Left hindlimb (tissue), 1 donor: Measurements from ENCODE around the gene NAP1L3.

Experiments used
- DNase-seq: peaks from one replicate; pipeline ENCODE4 v3.0.0-alpha.2; 2018

Gene NAP1L3, protein sequence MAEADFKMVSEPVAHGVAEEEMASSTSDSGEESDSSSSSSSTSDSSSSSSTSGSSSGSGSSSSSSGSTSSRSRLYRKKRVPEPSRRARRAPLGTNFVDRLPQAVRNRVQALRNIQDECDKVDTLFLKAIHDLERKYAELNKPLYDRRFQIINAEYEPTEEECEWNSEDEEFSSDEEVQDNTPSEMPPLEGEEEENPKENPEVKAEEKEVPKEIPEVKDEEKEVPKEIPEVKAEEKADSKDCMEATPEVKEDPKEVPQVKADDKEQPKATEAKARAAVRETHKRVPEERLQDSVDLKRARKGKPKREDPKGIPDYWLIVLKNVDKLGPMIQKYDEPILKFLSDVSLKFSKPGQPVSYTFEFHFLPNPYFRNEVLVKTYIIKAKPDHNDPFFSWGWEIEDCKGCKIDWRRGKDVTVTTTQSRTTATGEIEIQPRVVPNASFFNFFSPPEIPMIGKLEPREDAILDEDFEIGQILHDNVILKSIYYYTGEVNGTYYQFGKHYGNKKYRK

DNA sequence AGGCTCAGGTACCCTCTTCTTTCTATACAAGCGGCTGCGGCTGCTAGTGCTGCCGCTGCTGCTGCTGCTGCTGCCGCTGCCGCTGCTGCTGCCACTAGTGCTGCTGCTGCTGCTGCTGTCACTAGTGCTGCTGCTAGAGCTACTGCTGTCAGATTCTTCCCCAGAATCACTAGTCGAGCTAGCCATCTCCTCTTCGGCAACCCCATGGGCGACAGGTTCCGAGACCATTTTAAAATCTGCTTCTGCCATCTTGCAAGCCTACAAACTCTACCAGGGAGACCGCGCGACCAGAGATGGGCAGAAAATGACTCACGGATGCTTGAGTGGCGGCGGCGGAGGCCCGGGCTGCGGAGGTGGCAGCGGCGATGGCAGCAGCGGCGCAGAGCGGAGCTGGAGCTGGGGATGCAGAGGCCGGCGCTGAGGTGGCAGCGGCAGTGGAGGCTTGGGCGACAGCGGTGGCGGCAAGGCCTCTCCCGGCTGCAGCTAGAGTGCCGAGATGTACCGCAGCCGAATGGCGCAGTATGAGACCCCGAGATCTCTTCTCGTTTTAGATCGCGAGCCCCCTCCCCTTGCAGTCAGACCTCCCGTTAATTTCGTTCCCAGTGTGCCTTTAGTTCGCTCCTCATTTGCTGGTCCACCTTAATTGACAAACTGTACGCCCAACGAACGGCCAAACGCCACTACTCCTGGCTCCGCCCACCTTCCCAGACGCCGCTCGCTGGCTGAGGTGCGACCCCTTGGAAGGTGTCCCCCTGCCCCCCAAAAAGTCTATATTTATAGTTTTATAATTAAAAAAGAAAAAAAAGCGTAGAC, at the start of gene NAP1L3:
TSS of gene NAP1L3 (minus strand) at position 523 of the 813 bp plus-strand sequence. CDS start at position 249, 274 bp downstream.
- peak; percentile 86 for DNase-seq

DNA sequence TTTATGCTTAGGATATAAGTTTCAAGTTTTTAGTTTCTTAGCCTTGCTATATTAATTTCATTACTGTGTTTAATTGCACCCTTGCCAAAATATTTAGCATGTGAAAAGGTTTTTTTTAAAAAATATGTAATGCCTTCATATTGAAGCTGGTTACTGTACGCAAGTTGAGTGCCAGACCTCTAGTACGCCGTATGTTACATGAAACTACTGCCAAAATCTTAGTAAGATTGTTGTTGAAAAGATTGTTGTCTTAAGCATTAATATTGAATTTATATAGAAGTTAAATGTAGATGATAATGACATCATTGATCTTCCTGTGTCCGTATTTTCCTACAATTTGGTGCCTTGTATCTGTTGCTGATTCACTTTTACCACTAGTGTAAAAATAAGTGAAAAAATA, 37.7 kb upstream of the NAP1L3 start:
- DNase-seq: no peak

DNA sequence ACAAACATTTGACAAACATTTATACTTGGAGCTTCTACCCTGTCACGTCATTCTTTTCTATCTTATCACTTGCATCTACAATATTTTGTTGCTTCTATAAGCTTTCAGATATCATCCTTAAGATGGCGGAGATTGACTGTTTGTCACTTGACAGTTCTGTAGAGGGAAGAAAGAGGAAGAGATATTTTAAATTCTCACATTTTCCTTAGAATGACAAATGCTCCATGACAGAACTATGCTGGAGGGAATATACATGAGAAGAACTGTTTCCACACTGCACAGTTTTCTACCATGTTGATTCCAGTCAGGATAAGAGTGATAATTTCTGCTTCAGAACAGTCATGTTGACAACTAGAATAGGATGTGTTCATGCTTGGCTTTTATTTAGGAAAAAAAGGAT, 30.3 kb upstream of the NAP1L3 start:
- DNase-seq: no peak

DNA sequence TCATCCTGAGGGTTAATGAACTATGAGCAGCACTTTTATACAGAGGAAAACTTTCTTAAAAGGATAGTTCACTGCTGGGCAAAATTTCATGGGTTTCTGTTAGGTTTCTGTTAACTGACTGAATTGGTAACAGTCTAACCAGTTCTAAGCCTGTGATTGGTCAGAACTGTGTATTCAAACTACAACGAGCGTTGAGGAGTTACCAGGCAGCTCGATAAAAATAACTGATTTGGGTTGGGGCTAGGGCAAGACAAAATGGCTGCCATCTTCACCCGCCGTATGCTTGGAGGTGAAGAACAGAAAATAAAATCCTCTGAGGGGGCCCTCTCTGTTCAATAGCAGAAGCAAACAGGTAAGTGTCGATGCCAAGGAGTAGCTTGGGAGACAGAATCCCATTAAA, 22.6 kb upstream of the NAP1L3 start:
- DNase-seq: no peak

DNA sequence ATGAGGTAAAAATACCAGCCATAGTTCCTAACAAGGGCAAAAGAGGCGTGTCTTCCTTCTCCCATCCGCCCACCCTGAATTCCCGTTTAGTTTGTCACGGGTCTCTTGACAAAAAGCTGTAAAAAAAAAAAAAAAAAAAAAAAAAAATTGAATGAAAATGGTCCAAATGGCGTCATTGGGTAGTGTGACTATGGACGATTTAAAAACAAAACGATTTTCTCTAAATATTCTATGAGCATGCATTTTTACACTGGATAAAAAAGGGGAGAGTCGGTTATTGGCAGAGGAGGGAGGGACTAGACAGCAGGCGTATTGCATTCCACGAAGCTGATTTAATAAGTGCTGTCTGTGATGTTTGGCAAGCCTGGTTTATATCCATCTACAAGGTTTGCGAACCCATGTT, 492 bp upstream of the NAP1L3 start, which contains the start of gene FAM133A:
TSS of gene FAM133A (plus strand) at position 338 of the 403 bp plus-strand sequence. CDS start 35,214 bp downstream, outside the sequence.
- peak; percentile 29 for DNase-seq

DNA sequence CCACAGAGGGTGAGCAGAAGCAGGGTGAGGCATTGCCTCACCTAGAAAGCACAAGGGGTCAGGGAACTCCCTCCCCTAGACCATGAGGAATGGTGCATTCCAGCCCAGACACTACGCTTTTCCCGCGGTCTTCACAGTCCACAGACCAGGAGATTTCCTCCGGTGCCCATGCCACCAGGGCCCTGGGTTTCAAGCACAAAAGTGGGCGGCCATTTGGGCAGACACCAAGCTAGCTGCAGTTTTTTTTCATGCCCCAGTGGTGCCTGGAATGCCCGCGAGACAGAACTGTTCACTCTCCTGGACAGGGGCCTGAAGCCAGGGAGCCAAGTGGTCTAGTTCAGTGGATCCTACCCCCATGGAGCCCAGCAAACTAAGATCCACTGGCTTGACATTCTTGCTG, 12.8 kb downstream of the NAP1L3 start:
- DNase-seq: no peak

DNA sequence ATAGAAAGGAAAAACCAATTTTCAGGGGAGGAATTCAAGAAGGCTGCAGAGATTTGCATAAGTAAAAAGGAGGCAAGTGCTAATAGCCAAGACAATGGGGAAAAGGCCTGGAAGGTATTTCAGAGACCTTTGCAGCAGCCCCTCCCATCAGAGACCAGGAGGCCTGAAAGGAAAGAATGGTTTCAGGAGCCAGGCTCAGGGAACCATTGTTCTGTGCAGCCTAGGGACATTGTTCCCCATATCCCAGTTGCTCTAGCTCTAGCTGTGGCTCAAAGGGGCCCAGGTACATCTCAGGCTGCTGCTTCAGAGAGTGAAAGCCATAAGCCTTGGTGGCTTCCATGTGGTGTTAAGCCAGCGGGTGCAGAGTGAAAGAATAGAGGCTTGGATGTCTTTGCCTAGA, 24.0 kb downstream of the NAP1L3 start:
- DNase-seq: no peak

DNA sequence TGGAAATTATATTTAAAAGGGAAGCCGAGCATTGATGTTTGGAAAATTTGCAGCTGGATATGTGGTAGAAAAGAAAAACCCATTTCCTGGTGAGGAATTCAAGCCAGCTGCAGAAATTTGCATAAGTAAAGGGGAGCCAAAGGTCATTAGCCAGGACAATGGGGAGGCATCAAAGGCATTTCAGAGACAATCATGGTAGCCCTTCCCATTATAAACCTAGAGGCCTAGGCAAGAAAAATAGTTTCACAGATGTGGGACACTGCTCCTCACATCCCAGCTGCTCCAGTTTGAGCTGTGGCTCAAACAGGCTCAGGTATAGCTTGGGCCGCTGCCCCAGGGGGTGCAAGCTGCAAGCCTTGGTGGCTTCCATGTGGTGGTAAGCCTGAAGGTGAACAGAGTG, 35.8 kb downstream of the NAP1L3 start:
- no peak for DNase-seq
